RWPE2 (cell line): ENCODE measurements around the gene BRDT.
A peak's percentile ranks its signal among the peaks of the same experiment; 100 is the strongest.

Experiments
- ATAC-seq: fragments of 200-7000 bp; cut with Tn5 transposase; 3 replicates; pipeline ENCODE4 v1.9.1; 2021; ENCODE audit warnings: low read depth
- DNase-seq: peaks from one replicate; pipeline ENCODE4 v3.0.0-alpha.2; 2020; ENCODE audit warnings: low spot score
- H3K27ac ChIP-seq: fragments of 450-650 bp; 2 replicates; pipeline ENCODE4 v1.5.1; 2017; ENCODE audit warnings: mild to moderate bottlenecking; ENCODE audit not compliant: poor library complexity, severe bottlenecking
- H3K27me3 ChIP-seq: fragments of 250-450 bp; sonication (Bioruptor Pico); 2 replicates; pipeline ENCODE4 v1.5.1; 2021; ENCODE audit warnings: mild to moderate bottlenecking, moderate library complexity; ENCODE audit not compliant: insufficient read depth, poor library complexity, severe bottlenecking
- H3K36me3 ChIP-seq: fragments of 250-450 bp; sonication (Bioruptor Pico); 2 replicates; pipeline ENCODE4 v1.5.1; 2020; ENCODE audit warnings: low read depth, mild to moderate bottlenecking, moderate library complexity
- H3K4me1 ChIP-seq: fragments of 250-450 bp; sonication (Bioruptor Pico); 2 replicates; pipeline ENCODE4 v1.5.1; 2021; ENCODE audit warnings: mild to moderate bottlenecking, moderate library complexity; ENCODE audit not compliant: insufficient read depth, poor library complexity, severe bottlenecking
- H3K4me3 ChIP-seq: fragments of 250-450 bp; sonication (Bioruptor Pico); 2 replicates; pipeline ENCODE4 v1.5.1; 2021; ENCODE audit warnings: mild to moderate bottlenecking, moderate library complexity; ENCODE audit not compliant: severe bottlenecking
- H3K9me3 ChIP-seq: fragments of 250-450 bp; sonication (Bioruptor Pico); 2 replicates; pipeline ENCODE4 v1.5.1; 2021; ENCODE audit warnings: mild to moderate bottlenecking, moderate library complexity; ENCODE audit not compliant: severe bottlenecking
- TF ChIP-seq, protein P1 (sequence below): fragments of 450-650 bp; IDR thresholded peaks from one replicate; pipeline ENCODE4 v1.5.1; 2017; ENCODE audit warnings: mild to moderate bottlenecking, moderate library complexity; ENCODE audit not compliant: poor library complexity, severe bottlenecking

BRDT gene

DNA sequence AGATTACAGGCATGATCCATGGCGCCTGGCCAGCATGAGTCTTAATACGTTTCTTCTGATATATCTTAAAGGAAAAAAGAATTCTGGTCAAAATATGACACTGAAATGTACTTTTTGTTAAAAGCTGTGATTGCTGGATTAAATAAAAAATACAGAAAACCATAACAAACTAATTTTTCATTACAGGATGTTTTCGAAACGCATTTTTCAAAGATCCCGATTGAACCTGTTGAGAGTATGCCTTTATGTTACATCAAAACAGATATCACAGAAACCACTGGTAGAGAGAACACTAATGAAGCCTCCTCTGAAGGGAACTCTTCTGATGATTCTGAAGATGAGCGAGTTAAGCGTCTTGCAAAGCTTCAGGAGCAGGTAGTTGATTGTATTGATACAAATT lies 30.2 kb downstream of the BRDT start:
- TF ChIP-seq, protein P1, sequence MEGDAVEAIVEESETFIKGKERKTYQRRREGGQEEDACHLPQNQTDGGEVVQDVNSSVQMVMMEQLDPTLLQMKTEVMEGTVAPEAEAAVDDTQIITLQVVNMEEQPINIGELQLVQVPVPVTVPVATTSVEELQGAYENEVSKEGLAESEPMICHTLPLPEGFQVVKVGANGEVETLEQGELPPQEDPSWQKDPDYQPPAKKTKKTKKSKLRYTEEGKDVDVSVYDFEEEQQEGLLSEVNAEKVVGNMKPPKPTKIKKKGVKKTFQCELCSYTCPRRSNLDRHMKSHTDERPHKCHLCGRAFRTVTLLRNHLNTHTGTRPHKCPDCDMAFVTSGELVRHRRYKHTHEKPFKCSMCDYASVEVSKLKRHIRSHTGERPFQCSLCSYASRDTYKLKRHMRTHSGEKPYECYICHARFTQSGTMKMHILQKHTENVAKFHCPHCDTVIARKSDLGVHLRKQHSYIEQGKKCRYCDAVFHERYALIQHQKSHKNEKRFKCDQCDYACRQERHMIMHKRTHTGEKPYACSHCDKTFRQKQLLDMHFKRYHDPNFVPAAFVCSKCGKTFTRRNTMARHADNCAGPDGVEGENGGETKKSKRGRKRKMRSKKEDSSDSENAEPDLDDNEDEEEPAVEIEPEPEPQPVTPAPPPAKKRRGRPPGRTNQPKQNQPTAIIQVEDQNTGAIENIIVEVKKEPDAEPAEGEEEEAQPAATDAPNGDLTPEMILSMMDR: no peak
- Histone ChIP-seq H3K4me1 (no peaks in the 10 kb centered on the region), H3K4me3 (no peak overlapping the region), H3K27ac (no peak overlapping the region), H3K27me3 (no peaks in the 10 kb centered on the region), H3K9me3 (no peaks in the 10 kb centered on the region), H3K36me3 (no peaks in the 10 kb centered on the region)
- ATAC-seq: no peak
- DNase-seq: no peak

DNA sequence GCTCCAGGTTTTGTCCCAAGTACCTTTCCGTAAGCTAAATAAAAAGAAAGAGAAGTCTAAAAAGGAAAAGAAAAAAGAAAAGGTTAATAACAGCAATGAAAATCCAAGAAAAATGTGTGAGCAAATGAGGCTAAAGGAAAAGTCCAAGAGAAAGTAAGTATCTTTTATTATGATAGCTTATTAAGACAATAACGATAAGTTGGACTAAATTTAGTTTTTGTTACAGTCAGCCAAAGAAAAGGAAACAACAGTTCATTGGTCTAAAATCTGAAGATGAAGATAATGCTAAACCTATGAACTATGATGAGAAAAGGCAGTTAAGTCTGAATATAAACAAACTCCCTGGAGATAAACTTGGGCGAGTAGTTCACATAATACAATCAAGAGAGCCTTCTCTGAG lies 31.5 kb downstream of the BRDT start:
- Histone ChIP-seq H3K27me3 (no peaks in the 10 kb centered on the region), H3K27ac (no peak overlapping the region)
- DNase-seq: no peak

DNA sequence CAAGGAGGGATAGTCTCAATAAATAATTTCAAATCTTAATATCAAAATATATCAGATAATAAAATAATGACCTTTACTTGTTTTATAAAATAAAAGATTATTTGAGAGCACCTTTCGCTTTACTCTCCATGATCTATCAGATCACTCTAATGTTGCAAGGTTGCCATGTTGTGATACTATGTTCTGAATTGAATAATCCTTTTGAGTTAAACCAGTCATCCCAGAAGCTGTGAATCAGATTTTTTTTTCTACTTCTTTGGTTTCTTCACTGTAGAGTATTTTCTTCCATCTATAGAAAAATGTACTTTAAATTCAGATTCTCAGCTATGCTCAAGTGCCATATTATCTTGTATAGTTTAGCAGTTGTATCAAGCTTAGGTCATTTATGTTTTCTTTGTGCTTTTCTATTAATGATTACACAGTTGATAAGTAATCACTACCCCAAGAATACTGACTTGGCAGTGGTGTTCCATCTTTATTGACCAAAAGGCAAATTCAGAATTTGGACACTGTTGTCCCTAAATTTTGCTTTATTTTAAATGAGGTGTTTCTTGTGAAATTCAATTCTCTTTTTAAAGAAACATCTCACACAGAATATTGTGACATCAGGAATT lies 32.9 kb downstream of the BRDT start:
- Histone ChIP-seq H3K4me3 (no peak overlapping the region), H3K36me3 (no peaks in the 10 kb centered on the region), H3K4me1 (no peaks in the 10 kb centered on the region), H3K27ac (no peak overlapping the region), H3K27me3 (no peaks in the 10 kb centered on the region), H3K9me3 (no peaks in the 10 kb centered on the region)
- no peak for DNase-seq
- TF ChIP-seq, protein P1: no peak
- ATAC-seq: no peak

More for the DNA sequence above, 31.5 kb downstream of the BRDT start:
- ATAC-seq: no peak
- H3K36me3 ChIP-seq: no peaks in the 10 kb centered on the region
- TF ChIP-seq, protein P1: no peak
- no peaks in the 10 kb centered on the region for H3K9me3 ChIP-seq
- H3K4me3 ChIP-seq: no peak overlapping the region
- no peaks in the 10 kb centered on the region for H3K4me1 ChIP-seq

DNA sequence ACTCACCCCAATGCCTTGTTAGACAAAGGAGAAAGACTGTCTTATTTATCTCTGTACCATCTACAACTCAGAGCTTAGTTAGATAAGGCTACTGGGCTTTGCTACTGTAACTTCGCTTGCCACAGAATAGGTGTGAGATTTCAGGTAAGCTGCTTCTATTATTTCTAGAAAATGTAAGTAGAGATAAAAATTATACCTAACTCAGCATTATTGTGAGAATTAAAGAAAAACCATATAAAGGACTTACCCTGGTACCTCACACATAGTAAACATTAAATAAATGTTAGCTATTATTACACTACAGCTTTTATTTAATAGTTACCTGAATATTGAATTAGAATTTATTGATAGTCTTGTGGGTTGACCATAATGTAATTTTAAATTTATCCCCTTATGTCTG lies 44.1 kb downstream of the BRDT start:
- Histone ChIP-seq H3K4me1 (no peaks in the 10 kb centered on the region), H3K27ac (no peak overlapping the region), H3K4me3 (no peak overlapping the region), H3K27me3 (peaks cover 4% of the 10 kb centered on the region), H3K9me3 (no peaks in the 10 kb centered on the region), H3K36me3 (no peaks in the 10 kb centered on the region)
- DNase-seq (no peak), ATAC-seq (no peak)
- TF ChIP-seq, protein P1: no peak

DNA sequence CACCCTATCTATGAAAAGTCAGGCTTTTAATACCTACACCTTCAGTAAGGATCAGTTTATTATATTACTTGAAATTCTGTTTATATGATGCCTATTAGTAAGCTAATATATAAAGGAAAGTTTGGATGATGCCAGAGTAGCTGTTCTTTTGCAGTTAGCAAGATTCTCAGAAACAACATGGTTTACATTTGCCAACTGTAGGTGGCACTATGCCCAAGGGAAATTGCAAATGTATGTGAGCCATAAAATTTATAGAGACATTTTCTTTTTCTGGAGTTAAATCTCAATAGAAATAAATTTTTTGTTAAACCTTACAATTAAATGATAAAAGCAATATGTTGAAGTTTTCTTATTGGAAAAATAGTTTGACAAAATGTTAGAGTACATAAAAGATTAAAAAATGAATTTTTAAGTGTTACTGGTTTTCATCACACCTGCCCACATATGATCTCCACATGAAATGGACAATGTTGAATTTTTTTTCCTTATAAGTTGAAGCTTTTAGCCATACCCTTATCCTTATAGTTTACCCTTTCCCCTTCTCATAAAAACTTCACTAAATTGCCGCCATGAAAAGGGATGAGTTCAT lies 48.5 kb downstream of the BRDT start:
- TF ChIP-seq, protein P1: peak; percentile 90
- H3K27ac ChIP-seq: no peak overlapping the region
- DNase-seq (no peak), ATAC-seq (0 out of 3 replicates have a peak, but pooled peaks have one; percentile 35)
- no peaks in the 10 kb centered on the region for H3K9me3 ChIP-seq
- no peak overlapping the region for H3K4me3 ChIP-seq
- H3K27me3 ChIP-seq: peaks cover 4% of the 10 kb centered on the region
- H3K4me1 ChIP-seq: no peaks in the 10 kb centered on the region
- no peaks in the 10 kb centered on the region for H3K36me3 ChIP-seq
